ENCODE data around the gene SBK2. TPM values are rescaled to one million over a fixed set of nuclear protein-coding genes. Genes with fewer than 3 reads are reported as not detected.

Gene SBK2
- total RNA-seq, 2 experiments from 2014 or later, result not detected

GRCh38 chr19:55527197-55528029 is 9.5 kb downstream of the SBK2 start:
- Histone ChIP-seq H4K20me1 (ENCODE audit: insufficient read depth, low read length) (no peaks in the 10 kb centered on the region), H3K9me3 (ENCODE audit: low read length) (0 out of 2 replicates have a peak, but pooled peaks cover 5% of the 10 kb centered on the region), H3K4me1 (ENCODE audit: insufficient read depth, low read length, poor library complexity, severe bottlenecking) (no peaks in the 10 kb centered on the region), H3K27ac (ENCODE audit: low read depth, low read length, poor library complexity, severe bottlenecking) (no peak overlapping the region), H3K4me2 (ENCODE audit: low read length) (no peak overlapping the region), H2AFZ (ENCODE audit: low read length) (no peak overlapping the region), H3K79me2 (ENCODE audit: insufficient read depth, low read depth, low read length) (no peaks in the 10 kb centered on the region), H3K4me3 (ENCODE audit: low read depth, low read length, poor library complexity, severe bottlenecking) (no peak overlapping the region), H3K9me2 (ENCODE audit: insufficient read depth, low read length) (no peaks in the 10 kb centered on the region), H3K36me3 (ENCODE audit: insufficient read depth, low read length) (no peaks in the 10 kb centered on the region)
- ChIA-PET CTCF (ENCODE audit: unreplicated experiment) (no interaction called here), POLR2A (no interaction called here)
- intact Hi-C loops (cut with micrococcal nuclease; ENCODE audit: unreplicated experiment), result no loop called here
- no TSS peak for BruUV-seq (replicated peaks)
- DNase-seq (ENCODE audit: low spot score), result no peak
- TF ChIP-seq CTCF (conservative IDR thresholded peaks at IDR 0.05; ENCODE audit: low read length), result no peak

- Histone ChIP-seq H2AFZ (ENCODE audit: low read length) (no peak overlapping the region), H3K79me2 (ENCODE audit: insufficient read depth, low read depth, low read length) (no peaks in the 10 kb centered on the region), H3K36me3 (ENCODE audit: insufficient read depth, low read length) (no peaks in the 10 kb centered on the region), H3K9me3 (ENCODE audit: low read length) (0 out of 2 replicates have a peak, but pooled peaks cover 5% of the 10 kb centered on the region), H3K4me1 (ENCODE audit: insufficient read depth, low read length, poor library complexity, severe bottlenecking) (no peaks in the 10 kb centered on the region), H3K4me2 (ENCODE audit: low read length) (no peak overlapping the region), H3K9me2 (ENCODE audit: insufficient read depth, low read length) (no peaks in the 10 kb centered on the region), H3K4me3 (ENCODE audit: low read depth, low read length, poor library complexity, severe bottlenecking) (no peak overlapping the region), H3K27ac (ENCODE audit: low read depth, low read length, poor library complexity, severe bottlenecking) (no peak overlapping the region), H4K20me1 (ENCODE audit: insufficient read depth, low read length) (no peaks in the 10 kb centered on the region)
- no peak for DNase-seq (ENCODE audit: low spot score)
- ChIA-PET POLR2A (no interaction called here), CTCF (ENCODE audit: unreplicated experiment) (no interaction called here)
- no TSS peak for BruUV-seq (replicated peaks)
- no peak for TF ChIP-seq CTCF (conservative IDR thresholded peaks at IDR 0.05; ENCODE audit: low read length)
- TF ChIP-seq EZH2phosphoT487 (IDR thresholded peaks at IDR 0.05; ENCODE audit: borderline replicate concordance, low read depth, low read length), result no peak
- intact Hi-C loops (cut with micrococcal nuclease; ENCODE audit: unreplicated experiment), result no loop called here
Observed at GRCh38 chr19:55526216-55527196, 10.4 kb downstream of the SBK2 start.

Measured in OCI-LY7 (cell line).